Measurements from ENCODE around the gene MED25.

Gene MED25

GRCh38 chr19:49875857-49876421 lies 57.9 kb downstream of the MED25 start:
- peak; percentile 34 for DNase-seq

DNA sequence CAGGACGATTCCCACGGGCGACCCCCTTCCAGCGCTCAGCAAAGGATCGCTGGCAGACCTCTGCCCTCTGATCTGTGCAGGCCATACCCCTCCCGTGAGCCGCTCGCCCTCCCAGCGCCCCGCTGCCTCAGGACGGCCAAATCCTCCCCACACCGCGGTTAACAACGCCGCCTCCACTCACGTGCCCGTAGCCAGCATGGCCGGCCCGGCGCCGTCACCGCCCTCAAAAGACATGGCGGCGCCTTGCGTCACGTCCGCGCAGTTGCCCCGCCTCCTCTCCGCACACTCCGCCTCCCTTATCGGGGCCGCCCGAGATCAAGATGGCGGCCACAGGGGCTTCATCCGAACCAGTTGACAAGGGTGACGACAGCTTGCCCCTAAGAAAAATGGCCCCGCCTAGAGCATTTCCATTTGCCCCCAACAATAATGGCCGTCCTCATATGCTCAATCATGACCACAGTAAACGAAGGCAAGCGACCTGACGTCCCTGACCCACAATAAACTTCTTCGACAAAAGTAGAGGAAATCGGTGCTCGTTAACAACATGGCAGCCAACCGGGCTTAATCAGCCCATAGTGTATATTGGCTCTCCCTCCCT lies 58.4 kb downstream of the MED25 start:
- peak; percentile 95 for DNase-seq

DNA sequence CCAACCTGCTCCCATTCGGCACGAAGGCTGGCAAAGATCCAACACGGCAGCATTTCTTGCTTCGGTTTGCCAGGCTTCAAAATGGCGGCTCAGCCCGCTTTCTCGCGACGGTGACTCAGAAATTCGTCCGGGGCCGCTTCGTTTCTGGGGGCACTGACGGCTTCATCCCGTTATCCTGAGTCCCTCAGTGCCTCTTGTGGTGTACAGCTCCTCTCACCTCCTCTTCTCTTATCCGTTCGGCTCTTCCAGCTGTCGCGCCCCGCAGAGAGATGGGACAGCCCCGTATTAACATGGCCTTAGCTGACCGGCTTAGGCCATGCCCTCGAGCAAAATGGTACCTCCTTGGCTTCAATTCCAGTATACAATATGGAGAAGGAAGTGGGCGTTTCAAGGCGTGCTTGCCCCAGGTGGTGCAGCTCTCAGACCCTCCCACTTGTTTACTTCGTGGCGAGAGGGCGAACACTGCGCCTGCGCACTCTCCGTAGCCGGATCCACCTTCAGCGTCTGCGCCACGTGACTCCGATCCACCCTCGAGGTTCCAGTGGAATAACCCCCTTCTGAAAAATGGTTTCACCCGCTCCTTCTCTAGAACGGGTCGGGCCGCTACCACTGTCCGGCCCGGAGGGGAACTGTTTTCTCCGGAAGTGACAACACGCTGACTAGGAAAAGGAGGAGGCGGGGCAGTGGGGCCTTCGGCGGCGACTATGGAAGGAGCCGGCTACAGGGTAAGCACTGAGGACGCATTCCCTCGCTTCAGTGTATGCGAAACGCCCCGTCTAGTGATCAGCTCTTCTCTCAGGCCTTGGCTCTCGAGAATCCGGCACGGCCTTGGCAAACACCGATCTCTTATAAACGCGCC lies 59.2 kb downstream of the MED25 start, which contains the start of the genes AKT1S1 and TBC1D17:
Gene AKT1S1, minus strand, starts transcription at position 336 of the 859 bp plus-strand sequence. CDS start 4,060 bp downstream, outside the sequence.
Gene TBC1D17, plus strand, starts transcription at position 683 of the 859 bp plus-strand sequence. Its CDS starts 22 bp downstream, at position 705.
- DNase-seq = peak; percentile 96

- peak; percentile 98 for DNase-seq
Observed at GRCh38 chr19:49877879-49878743, 60.0 kb downstream of the MED25 start.

DNA sequence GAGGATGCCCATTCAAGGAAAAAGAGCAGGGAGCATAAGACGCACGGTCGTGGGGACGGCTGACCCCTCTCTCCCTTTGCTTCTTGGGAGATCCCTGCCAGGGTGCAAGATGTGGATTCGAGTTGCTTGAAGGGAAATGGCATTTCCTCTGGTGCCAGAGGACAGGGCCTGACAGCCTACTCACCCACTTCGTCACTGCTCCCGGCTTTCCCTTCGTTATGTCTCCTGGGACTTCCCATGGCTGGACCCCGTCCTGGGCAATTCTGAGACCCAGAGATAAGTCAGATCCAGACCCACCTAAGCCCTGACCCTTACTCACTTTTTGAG lies 60.6 kb downstream of the MED25 start:
- no peak for DNase-seq

GRCh38 chr19:49879243-49879963 lies 61.3 kb downstream of the MED25 start:
- no peak for DNase-seq

DNA sequence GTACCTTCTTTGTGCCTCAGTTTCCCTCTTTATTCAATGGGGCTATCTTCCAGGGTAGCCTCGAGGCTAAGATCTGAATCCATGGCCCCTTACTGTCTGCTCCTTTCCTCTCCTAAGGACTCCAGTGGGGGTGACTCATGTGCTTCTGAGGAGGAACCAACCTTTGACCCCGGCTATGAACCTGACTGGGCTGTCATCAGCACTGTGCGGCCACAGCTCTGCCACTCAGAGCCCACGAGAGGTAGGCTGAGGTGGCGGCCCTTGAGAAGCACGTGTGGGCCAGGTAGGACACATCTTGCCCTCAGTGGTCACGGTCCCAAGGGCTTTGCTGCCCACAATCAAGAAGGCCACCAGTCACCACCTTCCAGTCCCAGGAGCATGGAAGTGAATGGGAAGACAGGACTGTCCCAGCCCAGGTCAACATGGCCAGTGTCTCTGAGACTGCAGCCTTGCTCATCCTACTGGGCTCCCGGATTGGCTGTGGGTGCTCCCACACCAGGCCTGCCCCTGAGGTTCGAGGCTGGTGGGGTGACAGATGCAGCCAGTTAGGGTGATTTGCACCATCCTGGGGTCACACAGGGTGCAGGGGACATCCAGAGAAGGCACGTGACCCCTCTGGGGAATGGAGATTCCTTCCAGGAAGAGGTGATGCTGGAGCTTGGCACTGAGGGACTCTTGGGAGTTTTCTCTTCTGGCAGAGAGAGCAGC lies 62.2 kb downstream of the MED25 start:
- DNase-seq = no peak

- DNase-seq = no peak
Observed at GRCh38 chr19:49881186-49881585, 63.1 kb downstream of the MED25 start.

DNA sequence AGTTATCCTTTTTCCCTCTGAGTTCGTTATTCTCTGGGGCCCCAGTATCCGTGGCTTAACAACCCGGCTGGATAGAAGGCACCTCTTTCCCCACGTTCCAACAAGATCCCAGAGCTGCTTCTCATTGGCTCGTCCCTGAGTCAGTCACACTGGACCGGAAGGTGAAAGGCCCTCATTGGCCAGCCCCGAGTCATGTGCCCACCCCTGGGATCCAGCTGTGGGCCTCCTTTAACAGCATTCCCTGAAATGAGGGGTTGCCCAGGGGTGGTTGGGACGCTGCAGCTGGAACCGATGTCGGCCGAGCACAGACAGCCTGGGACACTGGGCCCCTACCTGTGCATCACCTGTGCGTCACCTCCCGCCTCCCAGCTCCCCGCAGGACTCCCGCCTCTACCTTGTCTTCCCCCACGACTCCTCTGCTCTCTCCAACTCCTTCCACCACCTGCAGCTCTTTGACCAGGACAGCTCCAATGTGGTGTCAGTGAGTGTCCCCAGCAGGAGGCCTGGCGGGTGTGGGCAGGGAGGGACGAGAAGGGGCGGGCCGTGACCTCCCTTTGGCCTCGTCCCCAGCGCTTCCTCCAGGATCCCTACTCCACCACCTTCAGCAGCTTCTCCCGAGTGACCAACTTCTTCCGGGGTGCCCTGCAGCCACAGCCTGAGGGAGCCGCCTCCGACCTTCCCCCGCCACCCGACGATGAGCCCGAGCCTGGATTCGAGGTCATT lies 63.7 kb downstream of the MED25 start:
- DNase-seq = no peak

DNA sequence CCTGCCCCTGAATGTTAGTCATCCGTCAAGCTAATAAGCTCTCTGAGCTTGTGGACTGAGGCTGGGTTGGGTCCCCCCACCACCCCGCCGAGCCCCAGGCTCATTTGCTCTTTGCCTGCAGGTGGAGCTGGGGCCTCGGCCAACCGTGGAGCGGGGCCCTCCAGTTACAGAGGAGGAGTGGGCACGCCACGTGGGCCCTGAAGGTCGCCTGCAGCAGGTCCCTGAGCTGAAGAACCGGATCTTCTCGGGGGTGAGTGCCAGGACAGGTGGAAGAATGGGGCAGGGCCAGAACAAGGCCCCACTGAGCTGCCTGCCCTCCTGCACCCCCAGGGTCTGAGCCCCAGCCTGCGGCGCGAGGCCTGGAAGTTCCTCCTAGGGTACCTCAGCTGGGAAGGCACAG lies 64.6 kb downstream of the MED25 start:
- DNase-seq = no peak

DNA sequence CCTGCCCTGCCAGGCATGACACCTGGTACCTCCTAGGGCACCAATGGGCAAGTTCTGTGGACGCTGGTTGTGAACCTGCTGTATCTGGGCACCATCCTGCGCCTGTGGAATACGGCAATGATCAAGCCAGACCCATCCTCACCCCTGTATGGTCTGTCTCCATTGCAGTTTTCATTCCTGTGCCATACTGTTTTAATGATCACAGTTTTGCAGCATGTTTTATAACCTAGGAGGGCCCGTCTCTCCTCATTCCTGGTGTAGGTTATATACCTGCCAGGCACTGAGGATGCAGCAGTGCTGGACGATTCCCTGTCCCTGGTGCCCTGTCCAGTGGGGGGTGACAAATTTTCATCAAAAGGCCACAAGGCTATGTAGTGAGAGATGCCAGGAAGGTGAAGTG lies 65.0 kb downstream of the MED25 start:
- DNase-seq = no peak

DNA sequence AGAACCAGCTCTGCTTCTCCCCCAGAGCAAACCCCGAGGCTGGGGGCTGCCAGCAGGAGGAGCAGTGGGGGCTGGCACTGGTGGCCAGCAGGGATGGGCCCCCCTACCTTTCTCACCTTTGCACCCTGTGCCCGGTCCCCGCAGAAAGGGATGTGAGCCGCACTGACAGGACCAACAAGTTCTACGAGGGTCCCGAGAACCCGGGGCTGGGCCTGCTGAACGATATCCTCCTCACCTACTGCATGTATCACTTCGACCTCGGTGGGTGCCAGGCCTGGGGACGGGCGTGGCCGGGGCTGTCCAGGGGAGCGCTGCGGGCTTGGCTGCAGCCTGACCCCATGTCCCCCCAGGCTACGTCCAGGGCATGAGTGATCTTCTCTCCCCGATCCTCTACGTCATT lies 66.0 kb downstream of the MED25 start:
- DNase-seq = no peak

DNA sequence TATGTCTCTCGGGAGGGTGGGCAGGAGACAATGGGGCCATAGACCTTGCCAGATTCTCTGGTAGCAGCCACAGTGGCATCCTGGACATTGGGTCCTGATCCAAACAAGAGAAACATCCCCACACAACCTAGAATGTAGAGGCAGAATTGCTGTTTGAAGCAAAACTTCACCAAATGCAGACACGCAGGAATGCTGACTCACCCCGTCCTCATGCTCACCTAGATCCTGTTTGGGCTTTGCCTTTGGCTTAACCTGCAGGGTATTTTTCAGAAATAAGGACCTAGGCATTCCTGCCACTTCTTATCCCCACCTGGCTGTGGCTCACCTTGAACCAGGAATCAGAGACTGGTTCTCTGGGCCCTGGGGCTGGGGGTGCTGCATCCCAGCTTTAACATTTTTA lies 66.7 kb downstream of the MED25 start:
- DNase-seq = no peak

Data from stimulated activated naive CD4-positive, alpha-beta T cell treated with Interleukin-2 at 50 U/mL for 16 hours (primary cell).